Activated CD8-positive, alpha-beta memory T cell treated with anti-CD3 and anti-CD28 coated beads, Interleukin-2, amount 50 U/mL, for 24 hours (primary cell): ENCODE measurements around the gene G6PD.
"Not testable (repeated sequence)": the region's sequence is repeated elsewhere in the genome, so short reads cannot be mapped to it uniquely, and the experiment has no call there.

Experiments used
- DNase-seq: peaks from one replicate; pipeline ENCODE4 v3.0.0-alpha.2; 2020; ENCODE audit errors: extremely low read depth

G6PD gene

DNA sequence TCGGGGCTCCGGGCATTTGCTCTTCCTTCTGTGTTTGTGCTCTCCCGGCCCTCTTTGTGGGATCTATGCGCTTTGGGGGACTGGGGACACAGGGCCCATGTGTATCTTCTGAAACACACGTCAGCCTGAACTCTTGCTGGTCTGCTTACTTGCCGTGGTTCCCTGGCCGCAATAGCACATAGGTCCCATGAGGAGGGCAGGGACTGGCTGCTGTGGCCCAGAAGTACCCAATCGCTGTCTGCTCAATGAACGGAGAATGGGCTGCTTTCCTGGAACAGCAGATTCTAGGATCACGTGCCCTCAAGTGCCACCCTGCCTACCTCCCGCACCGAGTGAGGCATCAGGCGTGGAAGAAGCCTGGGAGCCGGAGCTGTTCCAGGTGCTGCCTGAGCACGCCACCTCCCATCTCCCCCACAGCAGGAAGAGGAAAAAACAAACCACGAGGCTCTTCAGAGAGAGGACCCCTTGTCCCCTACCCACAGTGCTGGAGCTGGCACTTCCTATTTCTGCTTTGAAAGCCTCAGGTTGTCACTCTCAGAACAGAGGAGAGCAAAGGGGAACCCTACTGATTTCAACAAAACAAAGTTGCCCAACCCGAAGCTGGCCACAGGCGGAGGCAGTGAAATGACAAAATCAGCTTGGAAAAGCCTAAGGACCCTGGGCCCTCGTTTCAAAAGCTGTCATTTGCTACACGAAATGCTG, 3.8 kb downstream of the G6PD start:
- no peak for DNase-seq

DNA sequence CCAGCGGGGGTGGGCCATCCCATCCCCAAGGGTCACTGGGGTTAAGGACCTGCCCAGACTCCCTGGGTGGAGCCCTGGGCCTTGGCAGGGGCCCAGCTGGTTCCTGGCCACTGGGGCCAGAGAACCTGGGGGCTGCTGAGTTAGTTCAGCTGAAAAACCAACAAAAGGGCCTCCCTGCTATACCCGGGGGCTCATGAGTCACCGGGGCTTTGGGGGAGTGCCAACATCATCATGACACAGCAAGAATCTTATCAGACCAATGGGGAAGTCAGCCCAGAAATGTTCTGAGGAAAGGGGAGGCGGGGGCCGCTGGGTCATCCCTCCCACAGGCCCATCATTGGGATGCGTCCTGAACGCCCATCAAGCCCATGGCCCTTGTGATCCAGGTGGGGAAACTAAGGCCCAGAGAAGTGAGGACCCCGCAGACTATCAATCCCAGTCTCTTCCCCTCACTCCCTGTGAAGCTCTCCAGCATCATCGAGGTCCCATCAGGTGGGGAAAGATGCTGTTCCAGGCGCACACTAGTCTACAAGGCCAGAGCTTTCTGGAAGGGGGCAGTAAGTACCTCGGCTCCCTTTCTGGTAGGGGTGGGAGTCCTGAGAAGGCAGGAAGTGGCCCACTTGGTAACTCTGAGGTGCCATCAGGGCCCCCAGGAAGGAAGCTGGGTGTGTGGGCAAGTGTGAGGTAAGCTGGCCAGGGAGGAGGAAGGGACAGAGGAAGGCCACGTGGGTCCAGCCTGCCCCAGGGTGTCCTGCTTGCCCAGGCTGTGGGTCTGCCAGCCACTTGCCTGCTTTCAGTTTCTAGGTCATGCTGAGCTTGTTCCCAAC, 4.5 kb downstream of the G6PD start:
- DNase-seq = peak; percentile 33

DNA sequence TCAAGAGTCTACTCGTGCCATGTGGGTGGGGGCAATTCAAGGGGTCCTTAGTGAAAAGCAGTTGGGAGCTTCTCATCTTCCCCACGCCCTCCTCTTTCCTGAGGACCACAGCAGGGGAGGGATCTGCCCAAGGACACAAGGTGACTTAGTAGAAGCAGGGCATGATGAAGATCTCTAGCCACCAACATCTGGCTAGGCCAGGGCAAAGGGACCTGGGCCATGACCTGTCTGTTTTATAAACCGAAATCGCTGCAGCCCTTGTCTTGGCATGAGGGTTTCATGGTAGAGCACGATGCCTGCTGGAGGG, 5.1 kb downstream of the G6PD start:
- DNase-seq = no peak

DNA sequence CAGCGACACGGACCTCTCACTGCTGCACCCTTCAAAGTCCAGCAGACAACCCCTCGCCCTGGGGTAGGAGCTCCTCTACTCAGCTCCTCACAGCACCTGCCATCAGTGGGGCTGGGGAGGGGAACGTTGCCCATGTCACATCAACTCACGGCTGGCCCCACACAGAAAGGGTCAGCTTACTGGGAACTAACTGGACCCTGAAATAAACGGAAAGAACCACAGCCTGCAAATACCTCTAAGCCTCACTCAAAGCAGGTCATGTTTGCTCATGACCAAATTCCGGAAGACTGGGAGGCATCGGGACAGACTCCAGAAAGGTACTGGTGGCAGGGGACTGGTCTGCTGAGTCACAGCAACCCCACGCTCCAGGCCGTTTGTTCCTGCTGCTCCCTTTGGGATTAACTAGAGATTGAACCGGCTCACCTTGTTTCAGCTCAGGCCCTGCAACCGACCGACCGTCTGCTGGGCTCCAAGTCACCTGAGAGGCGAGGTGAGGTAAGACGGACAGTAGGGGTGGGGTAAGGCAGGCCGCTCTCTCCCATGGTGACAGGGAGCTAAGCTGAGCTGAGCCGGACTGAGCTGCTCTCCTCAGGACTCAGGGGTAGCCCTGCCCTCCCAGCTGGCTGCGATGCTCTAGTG, 5.6 kb downstream of the G6PD start:
- DNase-seq = no peak

DNA sequence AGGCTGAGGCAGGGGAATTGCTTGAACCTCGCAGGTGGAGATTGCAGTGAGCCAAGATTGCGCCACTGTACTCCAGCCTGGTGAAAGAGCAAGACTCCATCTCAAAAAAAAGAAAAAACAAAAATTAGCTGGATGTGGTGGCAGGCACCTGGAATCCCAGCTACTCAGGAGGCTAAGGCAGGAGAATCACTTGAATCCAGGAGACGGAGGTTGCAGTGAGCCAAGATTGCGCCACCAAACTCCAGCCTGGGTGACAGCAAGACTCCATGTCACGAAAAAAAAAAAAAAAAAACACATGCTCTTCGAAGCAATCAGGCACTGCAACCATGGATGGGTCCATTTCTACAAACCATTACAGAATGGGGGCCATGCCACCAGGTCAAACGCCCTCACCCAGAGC, 6.3 kb downstream of the G6PD start:
- DNase-seq = not testable (repeated sequence)

DNA sequence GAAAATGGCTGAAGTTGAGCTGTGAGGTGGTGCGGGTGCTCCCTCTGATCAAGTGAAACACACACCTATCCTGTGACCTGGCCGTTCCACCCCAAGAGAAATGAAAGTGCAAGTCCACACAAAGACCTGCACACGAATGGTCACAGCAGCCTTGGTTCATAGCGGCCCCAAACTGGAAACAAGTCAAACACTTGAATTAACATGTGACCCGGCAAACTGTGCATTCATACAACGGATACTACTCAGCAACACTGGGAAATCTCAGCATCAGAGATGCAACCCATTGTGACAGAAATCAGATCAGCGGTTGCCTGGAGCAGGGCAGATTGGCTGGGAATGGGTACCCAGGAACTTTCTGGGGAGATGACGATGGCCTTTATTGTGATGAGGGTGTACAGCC, 7.6 kb downstream of the G6PD start:
- DNase-seq = no peak

DNA sequence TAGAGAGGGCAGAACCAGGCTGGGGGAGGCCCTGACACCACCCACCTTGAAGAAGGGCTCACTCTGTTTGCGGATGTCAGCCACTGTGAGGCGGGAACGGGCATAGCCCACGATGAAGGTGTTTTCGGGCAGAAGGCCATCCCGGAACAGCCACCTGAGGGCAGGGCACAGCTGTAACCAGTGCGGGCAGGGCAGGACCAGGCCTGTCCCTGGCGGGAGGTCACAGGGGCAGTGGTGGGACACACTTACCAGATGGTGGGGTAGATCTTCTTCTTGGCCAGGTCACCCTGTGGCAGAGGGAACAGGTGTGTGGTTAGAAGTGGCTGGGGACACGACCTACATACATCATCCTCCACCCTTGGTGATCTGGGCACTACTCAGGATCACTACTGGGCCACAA, 10.8 kb downstream of the G6PD start:
- no peak for DNase-seq

DNA sequence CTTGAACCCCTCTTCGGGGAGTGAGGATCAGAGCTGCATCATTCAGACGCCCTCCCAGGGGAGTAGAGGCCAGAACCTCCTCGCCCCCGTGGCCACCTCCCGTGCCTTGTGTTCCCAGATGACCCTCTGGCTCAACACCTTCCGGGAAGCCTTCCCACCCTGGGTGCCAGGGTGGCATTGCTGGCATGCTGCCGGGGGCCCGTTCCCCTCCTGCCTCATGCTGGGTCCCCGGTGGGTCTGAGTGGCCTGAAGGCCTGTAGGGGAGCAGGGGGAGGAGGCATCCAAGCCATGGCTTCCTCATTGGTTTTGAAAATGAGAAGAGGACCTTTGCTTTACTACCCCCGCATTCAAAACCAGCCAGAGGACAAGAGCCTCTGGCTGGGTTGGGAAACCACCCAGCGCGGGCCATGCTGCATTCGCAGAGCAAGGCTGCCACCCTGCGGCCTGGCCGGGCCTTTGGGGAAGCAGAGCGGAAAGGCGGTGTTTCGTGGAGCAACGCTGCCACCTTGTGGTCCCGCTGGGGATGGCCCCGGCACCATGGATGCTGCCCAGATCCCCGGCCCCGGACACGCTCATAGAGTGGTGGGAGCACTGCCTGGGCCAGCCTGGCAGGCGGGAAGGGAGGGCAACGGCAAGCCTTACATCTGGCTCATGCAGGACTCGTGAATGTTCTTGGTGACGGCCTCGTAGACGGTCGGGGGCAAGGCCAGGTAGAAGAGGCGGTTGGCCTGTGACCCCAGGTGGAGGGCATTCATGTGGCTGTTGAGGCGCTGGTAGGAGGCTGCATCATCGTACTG, 11.9 kb downstream of the G6PD start:
- peak; percentile 51 for DNase-seq

DNA sequence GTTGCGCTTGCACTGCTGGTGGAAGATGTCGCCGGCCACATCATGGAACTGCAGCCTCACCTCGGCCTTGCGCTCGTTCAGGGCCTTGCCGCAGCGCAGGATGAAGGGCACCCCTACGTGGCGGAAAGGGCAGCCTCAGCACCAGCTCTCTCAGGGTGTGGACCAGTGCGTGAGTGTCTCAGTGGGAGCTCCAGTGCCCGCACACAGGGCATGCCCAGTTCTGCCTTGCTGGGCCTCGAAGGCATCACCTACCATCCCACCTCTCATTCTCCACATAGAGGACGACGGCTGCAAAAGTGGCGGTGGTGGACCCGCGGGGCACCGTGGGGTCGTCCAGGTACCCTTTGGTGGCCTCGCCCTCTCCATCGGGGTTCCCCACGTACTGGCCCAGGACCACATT, 14.0 kb downstream of the G6PD start:
- DNase-seq = no peak

DNA sequence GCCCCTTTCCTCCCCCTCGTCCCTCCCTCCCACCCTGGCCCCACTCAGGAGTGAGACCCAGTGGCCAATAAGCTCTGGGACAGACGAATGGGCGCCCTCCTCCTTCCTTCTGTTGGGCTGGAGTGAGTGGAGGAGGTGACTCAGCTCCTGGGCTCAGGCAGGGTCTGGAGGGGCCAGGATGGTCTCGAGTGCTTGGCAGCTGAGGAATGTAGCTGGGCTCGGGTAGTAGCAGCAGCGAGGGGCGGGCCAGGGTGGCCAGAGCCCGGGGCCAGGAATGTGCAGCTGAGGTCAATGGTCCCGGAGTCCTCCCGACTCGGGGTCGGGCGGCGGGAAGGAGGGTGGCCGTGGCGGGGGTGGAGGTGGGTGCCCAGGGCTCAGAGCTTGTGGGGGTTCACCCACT, 15.0 kb downstream of the G6PD start:
- no peak for DNase-seq

DNA sequence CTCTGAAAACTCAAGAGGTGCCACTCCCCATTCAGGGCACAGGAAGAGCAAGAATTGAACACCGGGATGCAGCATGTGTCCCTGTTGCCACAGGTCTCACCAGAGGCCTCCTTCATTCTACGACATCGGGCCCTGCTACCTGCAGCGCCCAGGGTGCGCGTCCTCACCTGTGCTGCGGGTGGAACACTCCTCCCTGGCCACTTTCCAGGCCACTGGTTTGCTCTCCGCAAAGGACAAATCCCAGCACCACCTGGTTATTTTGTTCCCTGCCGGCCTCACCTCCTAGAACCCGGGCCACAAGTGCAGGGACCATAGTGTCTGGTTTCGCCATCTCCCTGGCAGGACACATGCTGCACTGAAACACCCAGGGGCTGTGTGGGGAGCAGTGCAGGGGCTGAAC, 16.4 kb downstream of the G6PD start:
- no peak for DNase-seq

DNA sequence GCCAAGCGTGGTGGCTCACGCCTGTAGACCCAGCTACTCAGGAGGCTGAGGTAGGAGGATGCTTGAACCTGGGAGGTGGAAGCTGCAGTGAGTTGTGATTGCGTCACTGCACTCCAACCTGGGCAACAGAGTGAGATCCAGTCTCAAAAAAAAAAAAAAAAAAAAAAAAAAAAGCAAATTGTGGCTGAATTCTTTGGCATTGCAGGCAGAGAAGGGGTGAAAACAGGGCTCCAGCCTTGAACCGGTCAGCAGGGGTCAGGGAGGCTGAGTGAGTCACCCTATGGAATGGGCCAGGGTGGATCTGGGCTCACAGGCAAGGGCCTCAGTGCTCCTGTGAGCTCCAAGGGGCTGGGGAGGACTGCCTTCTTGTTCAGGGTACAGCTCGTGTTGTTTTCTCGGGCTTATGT, 17.4 kb downstream of the G6PD start:
- DNase-seq = no peak

DNA sequence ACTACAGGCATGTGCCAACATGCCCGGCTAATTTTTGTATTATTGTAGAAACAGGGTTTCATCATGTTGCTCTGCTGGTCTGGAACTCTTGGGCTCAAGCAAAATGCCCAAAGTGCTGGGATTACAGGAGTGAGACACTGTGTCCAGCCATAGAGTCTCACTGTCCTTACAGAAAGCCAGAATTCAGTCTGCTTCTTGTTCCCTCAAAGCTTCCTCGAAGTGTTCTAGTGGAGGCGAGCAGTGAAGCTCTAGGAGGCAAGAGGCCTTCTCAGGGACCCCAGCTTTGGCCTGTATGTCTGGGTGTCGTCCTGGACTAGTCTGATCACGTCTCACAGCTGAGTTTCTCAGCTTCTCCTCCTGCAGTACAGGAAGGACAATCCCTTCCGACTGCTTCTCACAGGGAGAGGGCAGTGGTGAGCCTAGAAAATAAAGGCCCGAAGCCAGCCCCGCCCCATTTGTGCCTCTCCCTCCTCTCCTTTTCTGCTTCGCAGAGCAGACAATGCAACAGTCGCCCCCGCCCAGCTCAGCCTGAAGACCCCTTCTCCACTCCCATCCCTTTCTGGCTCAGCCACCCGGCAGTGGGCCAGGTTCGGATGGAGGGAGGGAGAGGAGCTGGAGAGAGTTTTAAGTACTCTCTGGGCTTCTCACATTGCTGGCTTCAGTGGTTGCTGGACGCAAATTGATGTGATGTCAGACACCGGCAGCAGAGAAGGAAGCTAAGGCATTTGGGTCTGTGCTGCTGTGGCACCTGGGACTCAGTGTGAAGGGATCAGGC, 19.6 kb downstream of the G6PD start:
- DNase-seq = no peak

DNA sequence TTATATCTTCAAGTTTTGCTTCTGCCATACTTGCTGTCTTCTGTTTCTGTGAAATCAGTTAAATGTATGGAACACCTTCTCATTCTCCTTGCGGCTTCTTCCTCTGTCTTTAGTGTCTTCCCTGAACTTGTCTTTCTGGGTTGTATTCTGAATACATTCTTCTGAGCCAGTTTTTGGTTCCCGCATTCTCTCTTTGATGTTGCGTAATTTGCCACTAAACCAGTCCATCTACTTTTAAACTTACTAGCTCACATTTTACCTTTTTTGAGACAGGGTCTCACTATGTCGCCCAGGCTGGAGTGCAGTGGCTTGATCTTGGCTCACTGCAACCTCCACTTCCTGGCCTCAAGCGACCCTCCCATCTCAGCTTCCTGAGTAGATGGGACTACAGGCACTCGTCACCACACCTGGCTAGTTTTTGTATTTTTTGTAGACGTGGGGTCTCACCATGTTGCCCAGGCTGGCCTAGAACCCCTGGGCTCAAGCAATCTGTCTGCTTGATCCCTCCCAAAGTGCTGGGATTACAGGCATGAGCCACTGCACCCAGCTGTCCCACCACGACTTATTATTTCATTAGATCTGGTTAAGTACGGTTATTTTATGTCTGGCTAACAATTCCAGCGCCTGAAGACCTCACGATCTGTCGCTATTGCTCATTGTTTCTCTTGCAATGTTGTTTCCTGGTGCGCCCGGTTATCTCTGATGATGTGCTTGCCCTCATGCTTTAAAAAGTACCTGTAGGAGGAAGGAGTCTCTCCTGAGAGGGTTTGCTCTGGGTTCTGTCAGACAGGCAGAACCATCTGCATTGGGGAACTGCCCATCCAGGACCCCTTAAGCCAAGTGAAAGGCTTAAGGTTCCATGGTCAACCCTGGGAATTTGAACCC, 20.8 kb downstream of the G6PD start:
- DNase-seq = no peak

DNA sequence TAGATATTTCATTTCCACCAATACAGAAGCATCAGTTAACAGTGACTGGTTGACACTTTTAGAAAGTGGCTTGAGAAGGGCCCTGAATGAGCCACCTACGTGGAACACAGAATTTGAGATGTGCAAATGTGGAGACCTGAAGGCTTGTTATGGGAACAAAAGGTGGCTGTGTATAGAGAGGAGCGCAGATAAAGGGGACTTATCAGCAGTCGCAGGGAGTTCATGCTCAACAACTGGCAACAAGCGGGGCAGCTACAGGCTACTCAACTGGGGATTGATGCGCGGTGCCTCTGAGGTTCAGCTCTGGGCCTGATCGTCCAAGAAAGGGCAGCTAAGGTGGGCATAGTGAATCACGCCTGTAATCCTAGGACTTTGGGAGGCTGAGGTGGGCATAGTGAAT, 27.3 kb downstream of the G6PD start:
- no peak for DNase-seq

DNA sequence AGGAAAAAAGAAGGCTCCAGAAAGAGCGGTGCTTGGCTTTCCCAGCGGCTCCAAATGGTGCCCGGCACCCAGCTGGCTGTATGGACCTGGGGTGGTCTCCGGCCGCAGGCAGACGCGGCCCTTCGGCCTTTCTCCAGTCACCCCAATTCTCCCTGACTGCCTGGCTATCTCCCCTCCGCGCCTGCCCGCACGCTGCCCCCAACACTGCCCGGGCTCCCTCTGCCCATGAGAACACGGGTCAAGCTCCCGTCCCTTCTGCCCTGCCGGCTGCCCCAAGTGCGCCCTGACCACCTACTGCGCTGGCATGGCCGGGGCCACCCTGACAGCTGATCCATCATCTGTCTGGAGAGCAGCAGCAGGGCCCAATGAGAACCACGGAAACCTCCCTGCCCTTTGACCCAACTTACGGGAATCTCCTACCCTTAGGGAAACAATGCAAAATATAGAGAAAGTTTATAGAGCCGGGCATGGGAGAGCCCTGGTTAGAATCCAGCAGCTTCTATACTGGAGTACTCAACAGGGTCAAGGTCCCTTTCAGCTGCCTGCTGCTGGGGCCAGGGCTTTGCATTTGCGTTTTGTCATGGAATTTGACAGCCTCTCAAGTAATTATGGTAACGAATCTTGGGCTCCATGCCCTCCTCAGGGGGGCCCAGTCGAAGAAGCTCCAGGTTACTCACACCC, 29.4 kb downstream of the G6PD start:
- no peak for DNase-seq

DNA sequence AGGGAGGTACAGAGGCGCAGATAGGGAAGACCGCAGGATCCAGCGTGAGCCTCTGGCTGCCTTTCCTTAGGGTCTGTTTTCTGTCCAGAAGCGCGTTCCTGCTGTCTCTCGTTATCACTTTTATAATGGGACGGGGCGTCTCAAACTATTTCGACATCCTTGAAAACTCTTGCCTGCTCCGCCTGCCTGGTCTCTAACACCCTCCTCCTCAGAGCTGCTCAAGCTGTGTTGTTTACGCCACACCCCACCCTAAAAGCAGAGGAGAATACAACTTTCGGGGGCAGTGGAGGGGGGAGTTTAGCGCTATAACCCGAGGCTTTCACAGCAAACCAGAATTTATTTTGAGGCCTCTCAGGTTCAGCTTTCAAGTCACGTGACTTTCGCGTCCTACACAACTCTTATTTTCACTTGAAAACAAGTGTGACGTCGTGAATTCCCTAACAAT, 30.0 kb downstream of the G6PD start:
- no peak for DNase-seq

DNA sequence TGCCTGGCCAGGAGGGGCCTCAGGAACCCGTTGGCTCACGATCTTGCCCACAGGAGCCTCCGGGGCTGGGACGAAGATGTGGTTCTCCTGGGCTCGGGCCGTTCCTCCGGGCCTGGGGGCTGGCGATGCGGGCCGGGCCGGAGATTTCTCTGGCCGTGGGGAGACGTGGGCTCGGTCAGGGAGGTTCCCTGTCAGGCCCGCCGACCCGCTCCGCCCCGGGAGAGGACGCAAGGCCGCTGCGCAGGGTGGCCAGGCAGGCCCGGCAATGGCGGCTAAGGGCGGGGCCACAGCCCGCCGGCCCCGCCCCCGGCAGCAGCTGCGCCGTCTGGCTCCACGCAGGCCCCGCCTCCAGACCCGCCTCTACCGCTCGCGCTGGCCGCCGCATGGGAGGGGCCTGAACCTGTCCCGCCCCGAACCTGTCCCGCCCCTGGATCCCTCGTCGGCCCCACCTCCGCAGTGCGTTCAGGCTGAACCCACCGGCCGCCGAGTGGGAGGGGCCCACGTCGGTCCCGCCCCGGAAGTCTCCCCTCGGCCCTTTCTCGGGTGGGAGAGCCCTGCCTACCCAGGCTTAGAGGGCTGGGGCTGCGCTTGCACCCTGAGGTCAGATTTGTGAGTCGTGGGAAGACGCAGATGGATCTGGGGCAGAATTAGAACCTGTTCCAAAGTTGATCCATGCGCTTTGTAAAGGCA, 30.5 kb downstream of the G6PD start, which contains the start of gene FAM3A:
Gene FAM3A (minus strand): TSS at position 267 of the 690 bp plus-strand sequence. CDS start 460 bp downstream, outside the sequence.
- peak; percentile 75 for DNase-seq
